ENCODE data around the gene RBM20.
"Not testable (repeated sequence)": the region's sequence is repeated elsewhere in the genome, so short reads cannot be mapped to it uniquely, and the experiment has no call there.

RBM20 gene

GRCh38 chr10:110625951-110626855 is 17.9 kb upstream of the RBM20 start:
- no peak for DNase-seq (ENCODE audit: low read depth)

- no peak for DNase-seq (ENCODE audit: low read depth)
Observed at GRCh38 chr10:110628161-110628560, 16.0 kb upstream of the RBM20 start.

GRCh38 chr10:110629680-110630191 is 14.4 kb upstream of the RBM20 start:
- DNase-seq (ENCODE audit: low read depth), result no peak

- DNase-seq (ENCODE audit: low read depth), result no peak
Observed at GRCh38 chr10:110631934-110632333, 12.2 kb upstream of the RBM20 start.

GRCh38 chr10:110632591-110633215 is 11.4 kb upstream of the RBM20 start:
- DNase-seq (ENCODE audit: low read depth), result no peak

- no peak for DNase-seq (ENCODE audit: low read depth)
Observed at GRCh38 chr10:110634527-110635209, 9.5 kb upstream of the RBM20 start.

GRCh38 chr10:110636572-110636931 is 7.6 kb upstream of the RBM20 start:
- no peak for DNase-seq (ENCODE audit: low read depth)

GRCh38 chr10:110636932-110637557 is 7.1 kb upstream of the RBM20 start:
- DNase-seq (ENCODE audit: low read depth), result no peak

- DNase-seq (ENCODE audit: low read depth), result no peak
Observed at GRCh38 chr10:110637558-110638053, 6.5 kb upstream of the RBM20 start.

GRCh38 chr10:110638319-110638718 is 5.8 kb upstream of the RBM20 start:
- DNase-seq (ENCODE audit: low read depth), result no peak

- not testable (repeated sequence) for DNase-seq (ENCODE audit: low read depth)
Observed at GRCh38 chr10:110639046-110639445, 5.1 kb upstream of the RBM20 start.

GRCh38 chr10:110639858-110640257 is 4.3 kb upstream of the RBM20 start:
- DNase-seq (ENCODE audit: low read depth), result not testable (repeated sequence)

GRCh38 chr10:110641256-110641655 is 2.9 kb upstream of the RBM20 start:
- DNase-seq (ENCODE audit: low read depth), result peak; percentile 30

- no peak for DNase-seq (ENCODE audit: low read depth)
Observed at GRCh38 chr10:110642204-110643034, 1.7 kb upstream of the RBM20 start.

GRCh38 chr10:110643035-110643652 is 992 bp upstream of the RBM20 start:
- no peak for DNase-seq (ENCODE audit: low read depth)

- DNase-seq (ENCODE audit: low read depth), result no peak
Observed at GRCh38 chr10:110644598-110645462, 694 bp downstream of the RBM20 start.

- DNase-seq (ENCODE audit: low read depth), result no peak
Observed at GRCh38 chr10:110646417-110647135, 2.4 kb downstream of the RBM20 start.

GRCh38 chr10:110647136-110647430 is 2.9 kb downstream of the RBM20 start:
- no peak for DNase-seq (ENCODE audit: low read depth)

GRCh38 chr10:110648692-110649346 is 4.7 kb downstream of the RBM20 start:
- no peak for DNase-seq (ENCODE audit: low read depth)
